HepG2 (cell line): ENCODE data around the gene NXN. TPM values are rescaled to one million over a fixed set of nuclear protein-coding genes. Genes with fewer than 3 reads are reported as not detected.

Source experiments
- ADNP ChIP-seq: sonication (generic); formaldehyde crosslinking; IDR thresholded peaks from 2 replicates; pipeline ENCODE4 v1.4.0; 2020; ENCODE audit warnings: missing genetic modification reagents
- CENPBD1 ChIP-seq: sonication (generic); formaldehyde crosslinking; IDR thresholded peaks from 2 replicates; pipeline ENCODE4 v1.8.0; 2022; ENCODE audit warnings: missing genetic modification reagents, low read depth, mild to moderate bottlenecking, borderline replicate concordance
- EEA1 ChIP-seq: sonication (generic); formaldehyde crosslinking; IDR thresholded peaks from 2 replicates; pipeline ENCODE4 v1.5.1; 2020; ENCODE audit warnings: mild to moderate bottlenecking, missing genetic modification reagents, borderline replicate concordance
- FOXJ3 ChIP-seq: sonication (generic); formaldehyde crosslinking; IDR thresholded peaks from 2 replicates; pipeline ENCODE4 v1.4.0; 2020; ENCODE audit warnings: missing genetic modification reagents, mild to moderate bottlenecking, borderline replicate concordance
- MXD4 ChIP-seq: IDR thresholded peaks from 2 replicates; pipeline ENCODE4 v1.6.1; 2016; ENCODE audit warnings: mild to moderate bottlenecking, missing biosample characterization, missing genetic modification reagents
- NAIF1 ChIP-seq: sonication (generic); formaldehyde crosslinking; IDR thresholded peaks from 2 replicates; pipeline ENCODE4 v1.5.0; 2020; ENCODE audit warnings: mild to moderate bottlenecking, missing genetic modification reagents, borderline replicate concordance
- ZNF782 ChIP-seq: sonication (generic); formaldehyde crosslinking; IDR thresholded peaks from 2 replicates; pipeline ENCODE4 v1.4.0; 2020; ENCODE audit warnings: missing genetic modification reagents, mild to moderate bottlenecking, borderline replicate concordance
- polyA plus RNA-seq, 8 experiments: library from polyadenylated mRNA; depleted of rRNA in 3 of 8; stranded (reverse) in 7 of 8; unstranded in 1 of 8; fragments of >200 nt; fragmentation: Illumina TruSeq in 4 of 8; extraction: Trizol in 4 of 8; gene quantifications; 2 replicates each; pipeline versions ENCODE4 v1.2.1 to v1.2.3, GENCODE V29; 2011 to 2016; ENCODE audit warnings: low read depth in 4 of 8, missing spikeins in 1 of 8, mixed read lengths in 1 of 8; ENCODE audit not compliant: insufficient read depth in 1 of 8
- total RNA-seq, 5 experiments: library from RNA; depleted of rRNA; stranded (reverse); fragments of >200 nt; fragmentation: Illumina TruSeq; extraction: Trizol; gene quantifications; 2 replicates each; pipeline ENCODE4 v1.2.3, GENCODE V29; 2016; ENCODE audit warnings: low read depth in 1 of 5
- TF ChIP-seq, protein P1 (sequence below): sonication (generic); formaldehyde crosslinking; IDR thresholded peaks from 2 replicates; pipeline ENCODE4 v1.8.1; 2023; ENCODE audit warnings: mild to moderate bottlenecking, missing genetic modification reagents
- TF ChIP-seq, protein P2 (sequence below): IDR thresholded peaks from 2 replicates; pipeline ENCODE4 v1.6.1; 2016; ENCODE audit warnings: control low read depth
- TF ChIP-seq, protein P3 (sequence below): sonication (generic); formaldehyde crosslinking; IDR thresholded peaks from 2 replicates; pipeline ENCODE4 v1.5.1; 2020; ENCODE audit warnings: mild to moderate bottlenecking, missing genetic modification reagents, moderate library complexity

The NXN gene
- total and polyA plus RNA-seq, 2 of the 13 experiments (the other 11 are each of a cell fraction or from before 2014, with no cell fraction given), result 22.2 to 24.3 TPM

- TF ChIP-seq FOXJ3 (CRISPR knock-in tag), result no peak
- TF ChIP-seq, protein P1, sequence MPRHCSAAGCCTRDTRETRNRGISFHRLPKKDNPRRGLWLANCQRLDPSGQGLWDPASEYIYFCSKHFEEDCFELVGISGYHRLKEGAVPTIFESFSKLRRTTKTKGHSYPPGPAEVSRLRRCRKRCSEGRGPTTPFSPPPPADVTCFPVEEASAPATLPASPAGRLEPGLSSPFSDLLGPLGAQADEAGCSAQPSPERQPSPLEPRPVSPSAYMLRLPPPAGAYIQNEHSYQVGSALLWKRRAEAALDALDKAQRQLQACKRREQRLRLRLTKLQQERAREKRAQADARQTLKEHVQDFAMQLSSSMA (CRISPR knock-in tag), result no peak
- no peak for TF ChIP-seq NAIF1 (CRISPR knock-in tag)
- TF ChIP-seq CENPBD1 (CRISPR knock-in tag), result no peak
- TF ChIP-seq MXD4 (CRISPR knock-in tag), result no peak
- TF ChIP-seq EEA1 (CRISPR knock-in tag), result no peak
- TF ChIP-seq, protein P2, sequence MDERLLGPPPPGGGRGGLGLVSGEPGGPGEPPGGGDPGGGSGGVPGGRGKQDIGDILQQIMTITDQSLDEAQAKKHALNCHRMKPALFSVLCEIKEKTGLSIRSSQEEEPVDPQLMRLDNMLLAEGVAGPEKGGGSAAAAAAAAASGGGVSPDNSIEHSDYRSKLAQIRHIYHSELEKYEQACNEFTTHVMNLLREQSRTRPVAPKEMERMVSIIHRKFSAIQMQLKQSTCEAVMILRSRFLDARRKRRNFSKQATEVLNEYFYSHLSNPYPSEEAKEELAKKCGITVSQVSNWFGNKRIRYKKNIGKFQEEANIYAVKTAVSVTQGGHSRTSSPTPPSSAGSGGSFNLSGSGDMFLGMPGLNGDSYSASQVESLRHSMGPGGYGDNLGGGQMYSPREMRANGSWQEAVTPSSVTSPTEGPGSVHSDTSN (CRISPR knock-in tag), result no peak
- TF ChIP-seq ZNF782 (CRISPR knock-in tag), result no peak
- TF ChIP-seq, protein P3, sequence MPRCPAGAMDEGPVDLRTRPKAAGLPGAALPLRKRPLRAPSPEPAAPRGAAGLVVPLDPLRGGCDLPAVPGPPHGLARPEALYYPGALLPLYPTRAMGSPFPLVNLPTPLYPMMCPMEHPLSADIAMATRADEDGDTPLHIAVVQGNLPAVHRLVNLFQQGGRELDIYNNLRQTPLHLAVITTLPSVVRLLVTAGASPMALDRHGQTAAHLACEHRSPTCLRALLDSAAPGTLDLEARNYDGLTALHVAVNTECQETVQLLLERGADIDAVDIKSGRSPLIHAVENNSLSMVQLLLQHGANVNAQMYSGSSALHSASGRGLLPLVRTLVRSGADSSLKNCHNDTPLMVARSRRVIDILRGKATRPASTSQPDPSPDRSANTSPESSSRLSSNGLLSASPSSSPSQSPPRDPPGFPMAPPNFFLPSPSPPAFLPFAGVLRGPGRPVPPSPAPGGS (CRISPR knock-in tag), result no peak
- no peak for TF ChIP-seq ADNP (CRISPR knock-in tag)
- TF ChIP-seq, all 625 proteins: peak for 0
These were observed 115.3 kb downstream of the NXN start (continued) for GRCh38 chr17:864315-864714.
